Measurements from ENCODE around the gene CDKN2AIPNL. TPM values are rescaled to one million over a fixed set of nuclear protein-coding genes. Genes with fewer than 3 reads are reported as not detected.

The CDKN2AIPNL gene
- total RNA-seq, 1 experiment from 2014 or later = 35.3 TPM

- ChIA-PET POLR2A (ENCODE audit: unreplicated experiment) (interaction anchor here (0.5 kb wide), 1 partner anchor 114 kb away, joined by 3 read pairs; no protein-coding TSS in a partner anchor), CTCF (no interaction called here)
- H3K9me2 ChIP-seq (ENCODE audit: insufficient read depth) = no peaks in the 10 kb centered on the region
- H3F3A ChIP-seq (ENCODE audit: insufficient read depth, low read depth) = peaks cover 58% of the 10 kb centered on the region
- H3K4me2 ChIP-seq = peak overlapping the region; percentile 83
- peaks cover 57% of the 10 kb centered on the region for H3K4me1 ChIP-seq (replicated peaks; ENCODE audit: insufficient read depth)
- peak; percentile 91 to 99 for DNase-seq
- H3K36me3 ChIP-seq (ENCODE audit: low read depth) = no peaks in the 10 kb centered on the region
- H3K9me3 ChIP-seq (ENCODE audit: insufficient read depth, low read depth) = no peaks in the 10 kb centered on the region
- no peaks in the 10 kb centered on the region for H3K27me3 ChIP-seq (ENCODE audit: insufficient read depth, low read depth)
- intact Hi-C loops (cut with micrococcal nuclease; ENCODE audit: unreplicated experiment) = loop anchor here (1.0 to 5.0 kb wide), 7 partner anchors 27 to 128 kb away; partner anchors contain the start of gene UBE2B
- H2AFZ ChIP-seq = no peak overlapping the region
- peak overlapping the region; percentile 64 for H3K27ac ChIP-seq
- H3K79me2 ChIP-seq (ENCODE audit: low read depth) = no peaks in the 10 kb centered on the region
- BruUV-seq (replicated peaks) = no TSS peak
- H4K20me1 ChIP-seq (ENCODE audit: insufficient read depth) = no peaks in the 10 kb centered on the region
- TF ChIP-seq CTCF (conservative IDR thresholded peaks at IDR 0.05) = no peak; the same call in 1 of the 2 replicates
- no peak for TF ChIP-seq EZH2 (IDR thresholded peaks at IDR 0.05; ENCODE audit: low read depth)
- no peak overlapping the region for H3K4me3 ChIP-seq
Measured at GRCh38 chr5:134439210-134439654, 27.6 kb upstream of the CDKN2AIPNL start.

- TF ChIP-seq EZH2 (IDR thresholded peaks at IDR 0.05; ENCODE audit: low read depth) (no peak), CTCF (conservative IDR thresholded peaks at IDR 0.05) (no peak)
- BruUV-seq (replicated peaks) = no TSS peak
- no peaks in the 10 kb centered on the region for H3K79me2 ChIP-seq (ENCODE audit: low read depth)
- H3K4me1 ChIP-seq (replicated peaks; ENCODE audit: insufficient read depth) = peaks cover 57% of the 10 kb centered on the region
- no peaks in the 10 kb centered on the region for H3K36me3 ChIP-seq (ENCODE audit: low read depth)
- POLR2A ChIA-PET (ENCODE audit: unreplicated experiment) = no interaction called here
- no peak overlapping the region for H2AFZ ChIP-seq
- CTCF ChIA-PET = no interaction called here
- H3K4me2 ChIP-seq = peak overlapping the region; percentile 83
- H3K27me3 ChIP-seq (ENCODE audit: insufficient read depth, low read depth) = no peaks in the 10 kb centered on the region
- intact Hi-C loops (cut with micrococcal nuclease; ENCODE audit: unreplicated experiment) = loop anchor here (1.0 to 5.0 kb wide), 7 partner anchors 26 to 129 kb away; partner anchors contain the start of gene UBE2B
- no peaks in the 10 kb centered on the region for H3K9me3 ChIP-seq (ENCODE audit: insufficient read depth, low read depth)
- peak overlapping the region; percentile 57 for H3K27ac ChIP-seq
- no peaks in the 10 kb centered on the region for H4K20me1 ChIP-seq (ENCODE audit: insufficient read depth)
- H3K9me2 ChIP-seq (ENCODE audit: insufficient read depth) = no peaks in the 10 kb centered on the region
- DNase-seq = no peak
- no peak overlapping the region for H3K4me3 ChIP-seq
- H3F3A ChIP-seq (ENCODE audit: insufficient read depth, low read depth) = peaks cover 58% of the 10 kb centered on the region
Measured at GRCh38 chr5:134438721-134439123, 27.0 kb upstream of the CDKN2AIPNL start.

- peaks cover 58% of the 10 kb centered on the region for H3F3A ChIP-seq (ENCODE audit: insufficient read depth, low read depth)
- peak overlapping the region; percentile 80; the same call in 1 of the 2 replicates for H3K27ac ChIP-seq
- TF ChIP-seq EZH2 (IDR thresholded peaks at IDR 0.05; ENCODE audit: low read depth) (no peak), CTCF (conservative IDR thresholded peaks at IDR 0.05) (no peak)
- no peaks in the 10 kb centered on the region for H3K36me3 ChIP-seq (ENCODE audit: low read depth)
- DNase-seq = no peak
- H3K9me3 ChIP-seq (ENCODE audit: insufficient read depth, low read depth) = no peaks in the 10 kb centered on the region
- no peaks in the 10 kb centered on the region for H3K9me2 ChIP-seq (ENCODE audit: insufficient read depth)
- no peaks in the 10 kb centered on the region for H3K27me3 ChIP-seq (ENCODE audit: insufficient read depth, low read depth)
- POLR2A ChIA-PET (ENCODE audit: unreplicated experiment) = no interaction called here
- no peaks in the 10 kb centered on the region for H4K20me1 ChIP-seq (ENCODE audit: insufficient read depth)
- no TSS peak for BruUV-seq (replicated peaks)
- H3K4me2 ChIP-seq = peak overlapping the region; percentile 83; the same call in 1 of the 2 replicates
- intact Hi-C loops (cut with micrococcal nuclease; ENCODE audit: unreplicated experiment) = loop anchor here (5.0 kb wide), 1 partner anchor 129 kb away; no protein-coding TSS in a partner anchor
- peaks cover 58% of the 10 kb centered on the region for H3K4me1 ChIP-seq (replicated peaks; ENCODE audit: insufficient read depth)
- H3K4me3 ChIP-seq = no peak overlapping the region
- CTCF ChIA-PET = no interaction called here
- no peaks in the 10 kb centered on the region for H3K79me2 ChIP-seq (ENCODE audit: low read depth)
- no peak overlapping the region for H2AFZ ChIP-seq
Measured at GRCh38 chr5:134437847-134438581, 26.3 kb upstream of the CDKN2AIPNL start.
